ENCODE results near the gene PLXDC2. TPM values are rescaled to one million over a fixed set of nuclear protein-coding genes. Genes with fewer than 3 reads are reported as not detected.

The PLXDC2 gene
- total and polyA plus RNA-seq, 3 experiments from 2014 or later: 0.15 to 1.5 (median 0.38) TPM

GRCh38 chr10:20088061-20088701 lies 271.9 kb downstream of the PLXDC2 start:
- CTCF ChIA-PET: no interaction called here
- no peaks in the 10 kb centered on the region for H3K36me3 Mint-ChIP-seq
- no peaks in the 10 kb centered on the region for H3K27me3 ChIP-seq (ENCODE audit: insufficient read depth, low read length, poor library complexity, severe bottlenecking)
- H3K36me3 ChIP-seq (ENCODE audit: insufficient read depth, low read length): no peaks in the 10 kb centered on the region
- POLR2A ChIA-PET: no interaction called here
- no peaks in the 10 kb centered on the region for H3K9me3 ChIP-seq (ENCODE audit: low read length)
- DNase-seq: no peak
- no peaks in the 10 kb centered on the region for H3K27me3 Mint-ChIP-seq
- H3K4me3 Mint-ChIP-seq: no peak overlapping the region
- H3K4me1 Mint-ChIP-seq: no peaks in the 10 kb centered on the region
- no peaks in the 10 kb centered on the region for H3K4me1 ChIP-seq (ENCODE audit: insufficient read depth, low read length)
- H3K4me3 ChIP-seq (ENCODE audit: low read length): no peak overlapping the region
- no peak overlapping the region for H3K27ac Mint-ChIP-seq
- peaks cover 0 to 18% (median 2%) of the 10 kb centered on the region in 5 donors for H3K9me3 Mint-ChIP-seq
- no peak overlapping the region for H3K27ac ChIP-seq (ENCODE audit: low read depth, low read length)

- H3K4me1 ChIP-seq (ENCODE audit: insufficient read depth, low read length): no peaks in the 10 kb centered on the region
- no peaks in the 10 kb centered on the region for H3K27me3 ChIP-seq (ENCODE audit: insufficient read depth, low read length, poor library complexity, severe bottlenecking)
- no peaks in the 10 kb centered on the region for H3K4me1 Mint-ChIP-seq
- no peak overlapping the region for H3K4me3 Mint-ChIP-seq
- H3K27ac ChIP-seq (ENCODE audit: low read depth, low read length): no peak overlapping the region
- no peaks in the 10 kb centered on the region for H3K27me3 Mint-ChIP-seq
- no peaks in the 10 kb centered on the region for H3K9me3 ChIP-seq (ENCODE audit: low read length)
- ChIA-PET POLR2A (no interaction called here), CTCF (no interaction called here)
- no peaks in the 10 kb centered on the region for H3K36me3 ChIP-seq (ENCODE audit: insufficient read depth, low read length)
- no peak for DNase-seq
- no peak overlapping the region for H3K27ac Mint-ChIP-seq
- no peak overlapping the region for H3K4me3 ChIP-seq (ENCODE audit: low read length)
- H3K9me3 Mint-ChIP-seq: peaks cover 0 to 18% (median 2%) of the 10 kb centered on the region in 5 donors
- no peaks in the 10 kb centered on the region for H3K36me3 Mint-ChIP-seq
Measured at GRCh38 chr10:20089879-20090278, 273.6 kb downstream of the PLXDC2 start.

- Histone ChIP-seq H3K27ac (ENCODE audit: low read depth, low read length) (no peak overlapping the region), H3K36me3 (ENCODE audit: insufficient read depth, low read length) (no peaks in the 10 kb centered on the region), H3K27me3 (ENCODE audit: insufficient read depth, low read length, poor library complexity, severe bottlenecking) (no peaks in the 10 kb centered on the region), H3K4me3 (ENCODE audit: low read length) (no peak overlapping the region), H3K9me3 (ENCODE audit: low read length) (no peaks in the 10 kb centered on the region), H3K4me1 (ENCODE audit: insufficient read depth, low read length) (no peaks in the 10 kb centered on the region)
- H3K9me3 Mint-ChIP-seq: peaks cover 0 to 18% (median 5%) of the 10 kb centered on the region in 5 donors
- no peak overlapping the region for H3K4me3 Mint-ChIP-seq
- ChIA-PET CTCF (no interaction called here), POLR2A (no interaction called here)
- H3K27me3 Mint-ChIP-seq: no peaks in the 10 kb centered on the region
- no peaks in the 10 kb centered on the region for H3K4me1 Mint-ChIP-seq
- no peaks in the 10 kb centered on the region for H3K36me3 Mint-ChIP-seq
- H3K27ac Mint-ChIP-seq: no peak overlapping the region
- no peak for DNase-seq
Measured at GRCh38 chr10:20090831-20091230, 274.6 kb downstream of the PLXDC2 start.

- no peaks in the 10 kb centered on the region for H3K27me3 ChIP-seq (ENCODE audit: insufficient read depth, low read length, poor library complexity, severe bottlenecking)
- H3K4me1 Mint-ChIP-seq: no peaks in the 10 kb centered on the region
- no peak for DNase-seq
- no peaks in the 10 kb centered on the region for H3K27me3 Mint-ChIP-seq
- peaks cover 0 to 23% (median 8%) of the 10 kb centered on the region in 5 donors for H3K9me3 Mint-ChIP-seq
- CTCF ChIA-PET: no interaction called here
- no peak overlapping the region for H3K27ac ChIP-seq (ENCODE audit: low read depth, low read length)
- no peaks in the 10 kb centered on the region for H3K9me3 ChIP-seq (ENCODE audit: low read length)
- no peaks in the 10 kb centered on the region for H3K4me1 ChIP-seq (ENCODE audit: insufficient read depth, low read length)
- H3K4me3 Mint-ChIP-seq: no peak overlapping the region
- H3K27ac Mint-ChIP-seq: no peak overlapping the region
- H3K36me3 Mint-ChIP-seq: no peaks in the 10 kb centered on the region
- no peaks in the 10 kb centered on the region for H3K36me3 ChIP-seq (ENCODE audit: insufficient read depth, low read length)
- POLR2A ChIA-PET: no interaction called here
- H3K4me3 ChIP-seq (ENCODE audit: low read length): no peak overlapping the region
Measured at GRCh38 chr10:20091698-20092097, 275.5 kb downstream of the PLXDC2 start.

GRCh38 chr10:20093600-20093999 lies 277.4 kb downstream of the PLXDC2 start:
- CTCF ChIA-PET: no interaction called here
- H3K36me3 Mint-ChIP-seq: no peaks in the 10 kb centered on the region
- no peak overlapping the region for H3K27ac Mint-ChIP-seq

GRCh38 chr10:20094226-20094976 lies 278.2 kb downstream of the PLXDC2 start:
- DNase-seq: no peak
- ChIA-PET CTCF (no interaction called here), POLR2A (no interaction called here)
- Mint-ChIP-seq H3K4me3 (no peak overlapping the region), H3K9me3 (peaks cover 0 to 20% (median 9%) of the 10 kb centered on the region in 5 donors), H3K27ac (no peak overlapping the region), H3K27me3 (no peaks in the 10 kb centered on the region), H3K36me3 (no peaks in the 10 kb centered on the region), H3K4me1 (no peaks in the 10 kb centered on the region)
- Histone ChIP-seq H3K4me1 (ENCODE audit: insufficient read depth, low read length) (no peaks in the 10 kb centered on the region), H3K36me3 (ENCODE audit: insufficient read depth, low read length) (no peaks in the 10 kb centered on the region), H3K27me3 (ENCODE audit: insufficient read depth, low read length, poor library complexity, severe bottlenecking) (no peaks in the 10 kb centered on the region), H3K9me3 (ENCODE audit: low read length) (no peaks in the 10 kb centered on the region), H3K4me3 (ENCODE audit: low read length) (no peak overlapping the region), H3K27ac (ENCODE audit: low read depth, low read length) (no peak overlapping the region)

More at GRCh38 chr10:20093600-20093999, 277.4 kb downstream of the PLXDC2 start:
- H3K36me3 ChIP-seq (ENCODE audit: insufficient read depth, low read length): no peaks in the 10 kb centered on the region
- Mint-ChIP-seq H3K4me3 (no peak overlapping the region), H3K4me1 (no peaks in the 10 kb centered on the region), H3K27me3 (no peaks in the 10 kb centered on the region), H3K9me3 (peaks cover 0 to 23% (median 9%) of the 10 kb centered on the region in 5 donors)
- no peak overlapping the region for H3K27ac ChIP-seq (ENCODE audit: low read depth, low read length)
- no peaks in the 10 kb centered on the region for H3K27me3 ChIP-seq (ENCODE audit: insufficient read depth, low read length, poor library complexity, severe bottlenecking)
- DNase-seq: no peak
- POLR2A ChIA-PET: no interaction called here
- no peak overlapping the region for H3K4me3 ChIP-seq (ENCODE audit: low read length)
- no peaks in the 10 kb centered on the region for H3K4me1 ChIP-seq (ENCODE audit: insufficient read depth, low read length)
- H3K9me3 ChIP-seq (ENCODE audit: low read length): no peaks in the 10 kb centered on the region

- no peaks in the 10 kb centered on the region for H3K4me1 Mint-ChIP-seq
- Histone ChIP-seq H3K27ac (ENCODE audit: low read depth, low read length) (no peak overlapping the region), H3K4me1 (ENCODE audit: insufficient read depth, low read length) (no peaks in the 10 kb centered on the region), H3K9me3 (ENCODE audit: low read length) (no peaks in the 10 kb centered on the region), H3K4me3 (ENCODE audit: low read length) (no peak overlapping the region), H3K36me3 (ENCODE audit: insufficient read depth, low read length) (no peaks in the 10 kb centered on the region), H3K27me3 (ENCODE audit: insufficient read depth, low read length, poor library complexity, severe bottlenecking) (no peaks in the 10 kb centered on the region)
- H3K27me3 Mint-ChIP-seq: no peaks in the 10 kb centered on the region
- no peak for DNase-seq
- ChIA-PET CTCF (no interaction called here), POLR2A (no interaction called here)
- H3K4me3 Mint-ChIP-seq: no peak overlapping the region
- H3K36me3 Mint-ChIP-seq: peaks cover 0 to 3% (median 0%) of the 10 kb centered on the region in 3 donors
- H3K27ac Mint-ChIP-seq: no peak overlapping the region
- peaks cover 5 to 17% (median 10%) of the 10 kb centered on the region in 5 donors for H3K9me3 Mint-ChIP-seq
Measured at GRCh38 chr10:20100171-20100570, 283.9 kb downstream of the PLXDC2 start.

GRCh38 chr10:20105236-20105635 lies 289.0 kb downstream of the PLXDC2 start:
- H3K4me1 ChIP-seq (ENCODE audit: insufficient read depth, low read length): no peaks in the 10 kb centered on the region
- Mint-ChIP-seq H3K27ac (no peak overlapping the region), H3K36me3 (peaks cover 0 to 3% (median 0%) of the 10 kb centered on the region in 3 donors), H3K27me3 (no peaks in the 10 kb centered on the region), H3K4me1 (no peaks in the 10 kb centered on the region), H3K4me3 (no peak overlapping the region), H3K9me3 (peaks cover 2 to 12% (median 4%) of the 10 kb centered on the region in 5 donors)
- H3K27me3 ChIP-seq (ENCODE audit: insufficient read depth, low read length, poor library complexity, severe bottlenecking): no peaks in the 10 kb centered on the region
- no peak for DNase-seq
- ChIA-PET POLR2A (no interaction called here), CTCF (no interaction called here)
- no peaks in the 10 kb centered on the region for H3K9me3 ChIP-seq (ENCODE audit: low read length)
- no peak overlapping the region for H3K4me3 ChIP-seq (ENCODE audit: low read length)
- H3K36me3 ChIP-seq (ENCODE audit: insufficient read depth, low read length): no peaks in the 10 kb centered on the region
- no peak overlapping the region for H3K27ac ChIP-seq (ENCODE audit: low read depth, low read length)
